SK-N-SH (cell line): ENCODE data around the gene PTGER1. TPM values are rescaled to one million over a fixed set of nuclear protein-coding genes. Genes with fewer than 3 reads are reported as not detected.

Source experiments
- CTCF ChIA-PET: fragments of 300-600, 350-600 bp; formaldehyde crosslinking; extraction: SDS; loops from one replicate; lab custom pipeline; 2021; lab: Yijun Ruan, JAX
- POLR2A ChIA-PET: fragments of 350-600 bp; sonication (Branson Sonifier 250); formaldehyde crosslinking; extraction: SDS; loops from one replicate; lab custom pipeline; 2020; ENCODE audit warnings: antibody characterized with exemption, inconsistent platforms; lab: Yijun Ruan, JAX
- DNase-seq: peaks from one replicate; pipeline ENCODE4 v3.0.0; 2012
- H2AFZ ChIP-seq: fragments of 200-600 bp; sonication (generic); 2 replicates; pipeline ENCODE4 v1.8.1; 2016; ENCODE audit warnings: antibody characterized with exemption, mild to moderate bottlenecking, low read depth
- H3F3A ChIP-seq: fragments of 200-600 bp; sonication (generic); replicated peaks from 2 replicates; pipeline ENCODE3; 2016; ENCODE audit warnings: antibody characterized with exemption, mild to moderate bottlenecking; ENCODE audit not compliant: insufficient read depth
- H3K27ac ChIP-seq, 2 experiments: fragments of 200-500 bp in 1 of 2; fragments of 200-600 bp in 1 of 2; sonication (Bioruptor generic) in 1 of 2; sonication (generic), shearing (Covaris generic) in 1 of 2; 2 replicates each; pipeline versions ENCODE4 v1.5.1 to v1.6.1; 2014 to 2016; ENCODE audit warnings: low read depth in 2 of 2, inconsistent platforms in 1 of 2, low read length in 1 of 2, mild to moderate bottlenecking in 1 of 2, mixed read lengths in 1 of 2
- H3K27me3 ChIP-seq: fragments of 200-600 bp; sonication (generic), shearing (Covaris generic); 2 replicates; pipeline ENCODE4 v1.6.1; 2016; ENCODE audit warnings: mixed run types; ENCODE audit not compliant: insufficient read depth
- H3K36me3 ChIP-seq, 2 experiments: fragments of 200-500 bp in 1 of 2; fragments of 200-600 bp in 1 of 2; sonication (Bioruptor generic) in 1 of 2; sonication (generic) in 1 of 2; replicated peaks in 1 of 2; 2 replicates each; pipeline versions ENCODE3 to v1.5.1; 2014 to 2016; ENCODE audit warnings: low read length in 1 of 2, mild to moderate bottlenecking in 1 of 2; ENCODE audit not compliant: insufficient read depth in 2 of 2, control insufficient read depth in 1 of 2
- H3K4me1 ChIP-seq, 2 experiments: fragments of 200-500 bp in 1 of 2; fragments of 200-600 bp in 1 of 2; sonication (Bioruptor generic) in 1 of 2; sonication (generic), shearing (Covaris generic) in 1 of 2; 2 replicates each; pipeline versions ENCODE4 v1.5.1 to v1.6.1; 2014 to 2016; ENCODE audit warnings: low read depth in 1 of 2, low read length in 1 of 2, mixed run types in 1 of 2; ENCODE audit not compliant: insufficient read depth in 2 of 2, control insufficient read depth in 1 of 2
- H3K4me2 ChIP-seq: fragments of 200-600 bp; sonication (generic), shearing (Covaris generic); 2 replicates; pipeline ENCODE4 v1.6.1; 2017; ENCODE audit warnings: mixed run types
- H3K4me3 ChIP-seq, 2 experiments: fragments of 200-500 bp in 1 of 2; fragments of 200-600 bp in 1 of 2; sonication (Bioruptor generic) in 1 of 2; sonication (generic), shearing (Covaris generic) in 1 of 2; 2 replicates each; pipeline versions ENCODE4 v1.5.1 to v1.8.1; 2014 to 2016; ENCODE audit warnings: low read depth in 2 of 2, inconsistent platforms in 1 of 2, low read length in 1 of 2, mild to moderate bottlenecking in 1 of 2, mixed read lengths in 1 of 2, moderate library complexity in 1 of 2
- H3K79me2 ChIP-seq: fragments of 200-600 bp; sonication (generic); 2 replicates; pipeline ENCODE4 v1.8.1; 2017; ENCODE audit warnings: mild to moderate bottlenecking; ENCODE audit not compliant: insufficient read depth
- H3K9ac ChIP-seq: fragments of 200-600 bp; sonication (generic); 2 replicates; pipeline ENCODE4 v1.6.1; 2017; ENCODE audit warnings: mixed run types
- H3K9me2 ChIP-seq: fragments of 200-600 bp; sonication (generic); 2 replicates; pipeline ENCODE4 v1.6.1; 2017; ENCODE audit warnings: mixed run types
- H3K9me3 ChIP-seq: fragments of 200-600 bp; sonication (generic); 2 replicates; pipeline ENCODE4 v1.6.1; 2017; ENCODE audit warnings: mixed run types, mild to moderate bottlenecking, moderate library complexity
- H4K20me1 ChIP-seq: fragments of 200-600 bp; sonication (generic); 2 replicates; pipeline ENCODE4 v1.6.1; 2017; ENCODE audit warnings: mild to moderate bottlenecking, mixed run types; ENCODE audit not compliant: insufficient read depth
- CHD2 ChIP-seq: fragments of 150-350 bp; IDR thresholded peaks from 2 replicates; pipeline ENCODE4 v1.6.1; 2018; ENCODE audit warnings: low read length; ENCODE audit not compliant: partially characterized antibody
- ELF1 ChIP-seq: IDR thresholded peaks from 2 replicates; pipeline ENCODE4 v1.4.0; 2012
- EZH2phosphoT487 ChIP-seq: fragments of 200-600 bp; sonication (generic); IDR thresholded peaks from 2 replicates; pipeline ENCODE4 v1.6.1; 2017; ENCODE audit warnings: low read depth, mixed run types, mild to moderate bottlenecking, antibody characterized with exemption, moderate library complexity, borderline replicate concordance
- GABPA ChIP-seq: IDR thresholded peaks from 2 replicates; pipeline ENCODE4 v1.4.0; 2012; ENCODE audit warnings: low read depth, mild to moderate bottlenecking
- JUND ChIP-seq: IDR thresholded peaks from 2 replicates; pipeline ENCODE4 v1.4.0; 2012
- MEF2A ChIP-seq: IDR thresholded peaks from 2 replicates; pipeline ENCODE4 v1.4.0; 2012; ENCODE audit warnings: low read depth, borderline replicate concordance
- RFX5 ChIP-seq: IDR thresholded peaks from 2 replicates; pipeline ENCODE4 v1.6.1; 2012; ENCODE audit warnings: mild to moderate bottlenecking, improper control_type of control experiment, low read length
- SIN3A ChIP-seq: IDR thresholded peaks from 2 replicates; pipeline ENCODE4 v1.6.1; 2012; ENCODE audit warnings: low read depth, mild to moderate bottlenecking, low read length, moderate library complexity, borderline replicate concordance
- SMC3 ChIP-seq: IDR thresholded peaks from 2 replicates; pipeline ENCODE4 v1.6.1; 2012; ENCODE audit warnings: low read depth, low read length, improper control_type of control experiment
- TAF1 ChIP-seq: IDR thresholded peaks from 2 replicates; pipeline ENCODE4 v1.6.1; 2012; ENCODE audit warnings: low read depth, mild to moderate bottlenecking, low read length, moderate library complexity, borderline replicate concordance
- TEAD4 ChIP-seq: IDR thresholded peaks from 2 replicates; pipeline ENCODE4 v1.4.0; 2012; ENCODE audit warnings: mild to moderate bottlenecking, borderline replicate concordance; ENCODE audit not compliant: insufficient read depth
- WGBS: methylation state at CpG from one replicate; pipeline ENCODE4 v1.1.6; 2017; ENCODE audit warnings: low lambda C conversion rate; 5-methylcytosine and 5-hydroxymethylcytosine counted together
- polyA plus RNA-seq, 3 experiments: library from polyadenylated mRNA; depleted of rRNA; stranded (reverse); fragments of >200 nt; gene quantifications; 2 replicates each; pipeline ENCODE4 v1.2.3, GENCODE V29; 2012
- TF ChIP-seq, protein P1 (sequence below): IDR thresholded peaks from 2 replicates; pipeline ENCODE4 v1.4.0; 2012; ENCODE audit warnings: low read depth, borderline replicate concordance
- TF ChIP-seq, protein P2 (sequence below): fragments of 150-350 bp; IDR thresholded peaks from 2 replicates; pipeline ENCODE4 v1.6.1; 2016; ENCODE audit warnings: mild to moderate bottlenecking, low read depth, low read length
- TF ChIP-seq, protein P3 (sequence below): fragments of 200-600 bp; sonication (generic); IDR thresholded peaks from 2 replicates; pipeline ENCODE4 v1.6.1; 2017; ENCODE audit warnings: antibody characterized with exemption, mild to moderate bottlenecking, moderate library complexity
- TF ChIP-seq, protein P4 (sequence below): IDR thresholded peaks from 2 replicates; pipeline ENCODE4 v1.4.0; 2012; ENCODE audit warnings: low read depth

PTGER1 gene
- polyA plus RNA-seq, 1 of the 3 experiments (the other 2 are of a cell fraction), result 6.0 TPM

DNA sequence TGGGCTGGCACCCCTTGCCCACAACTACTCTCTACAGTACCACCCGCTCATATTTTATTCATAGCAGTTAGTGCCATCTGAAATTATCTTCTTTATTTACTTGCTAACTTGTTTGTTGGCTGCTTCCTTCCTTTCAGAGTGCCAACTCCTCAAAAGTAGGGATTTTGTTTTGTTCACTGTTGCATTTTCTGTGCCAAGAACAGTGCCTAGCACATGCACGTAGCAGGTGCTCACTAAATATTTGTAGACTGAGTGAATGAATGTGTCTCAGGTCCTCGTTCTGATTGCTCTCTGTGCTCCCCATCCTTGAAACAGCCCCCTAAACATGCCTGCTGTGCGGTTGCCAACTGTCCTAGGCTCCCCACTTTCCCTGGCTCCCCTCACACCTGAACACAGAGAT lies 19.3 kb upstream of the PTGER1 start:
- POLR2A ChIA-PET, result no interaction called here
- peaks cover 4 to 25% of the 10 kb centered on the region in 2 experiments; a peak in 2 of 4 replicates for H3K4me1 ChIP-seq
- DNase-seq, result no peak
- H3K27me3 ChIP-seq, result no peaks in the 10 kb centered on the region
- no peaks in the 10 kb centered on the region for H3F3A ChIP-seq
- no peaks in the 10 kb centered on the region for H3K9me2 ChIP-seq
- CTCF ChIA-PET, result interaction anchor here (1.0 to 3.9 kb wide), 4 partner anchors 11 to 23 kb away, joined by 3 to 45 read pairs (median 4); no protein-coding TSS in a partner anchor
- no peak overlapping the region for H3K27ac ChIP-seq
- 97% methylated on average over 4 of the region's 4 CpGs for whole genome bisulfite sequencing
- no peak for TF ChIP-seq SIN3A
- TF ChIP-seq SMC3, result no peak
- TF ChIP-seq, protein P1, sequence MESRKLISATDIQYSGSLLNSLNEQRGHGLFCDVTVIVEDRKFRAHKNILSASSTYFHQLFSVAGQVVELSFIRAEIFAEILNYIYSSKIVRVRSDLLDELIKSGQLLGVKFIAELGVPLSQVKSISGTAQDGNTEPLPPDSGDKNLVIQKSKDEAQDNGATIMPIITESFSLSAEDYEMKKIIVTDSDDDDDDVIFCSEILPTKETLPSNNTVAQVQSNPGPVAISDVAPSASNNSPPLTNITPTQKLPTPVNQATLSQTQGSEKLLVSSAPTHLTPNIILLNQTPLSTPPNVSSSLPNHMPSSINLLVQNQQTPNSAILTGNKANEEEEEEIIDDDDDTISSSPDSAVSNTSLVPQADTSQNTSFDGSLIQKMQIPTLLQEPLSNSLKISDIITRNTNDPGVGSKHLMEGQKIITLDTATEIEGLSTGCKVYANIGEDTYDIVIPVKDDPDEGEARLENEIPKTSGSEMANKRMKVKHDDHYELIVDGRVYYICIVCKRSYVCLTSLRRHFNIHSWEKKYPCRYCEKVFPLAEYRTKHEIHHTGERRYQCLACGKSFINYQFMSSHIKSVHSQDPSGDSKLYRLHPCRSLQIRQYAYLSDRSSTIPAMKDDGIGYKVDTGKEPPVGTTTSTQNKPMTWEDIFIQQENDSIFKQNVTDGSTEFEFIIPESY, result no peak
- no peak for TF ChIP-seq TAF1
- TF ChIP-seq, protein P2, sequence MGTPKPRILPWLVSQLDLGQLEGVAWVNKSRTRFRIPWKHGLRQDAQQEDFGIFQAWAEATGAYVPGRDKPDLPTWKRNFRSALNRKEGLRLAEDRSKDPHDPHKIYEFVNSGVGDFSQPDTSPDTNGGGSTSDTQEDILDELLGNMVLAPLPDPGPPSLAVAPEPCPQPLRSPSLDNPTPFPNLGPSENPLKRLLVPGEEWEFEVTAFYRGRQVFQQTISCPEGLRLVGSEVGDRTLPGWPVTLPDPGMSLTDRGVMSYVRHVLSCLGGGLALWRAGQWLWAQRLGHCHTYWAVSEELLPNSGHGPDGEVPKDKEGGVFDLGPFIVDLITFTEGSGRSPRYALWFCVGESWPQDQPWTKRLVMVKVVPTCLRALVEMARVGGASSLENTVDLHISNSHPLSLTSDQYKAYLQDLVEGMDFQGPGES, result no peak
- TF ChIP-seq GABPA, result no peak
- TF ChIP-seq RFX5, result no peak
- TF ChIP-seq, protein P3, sequence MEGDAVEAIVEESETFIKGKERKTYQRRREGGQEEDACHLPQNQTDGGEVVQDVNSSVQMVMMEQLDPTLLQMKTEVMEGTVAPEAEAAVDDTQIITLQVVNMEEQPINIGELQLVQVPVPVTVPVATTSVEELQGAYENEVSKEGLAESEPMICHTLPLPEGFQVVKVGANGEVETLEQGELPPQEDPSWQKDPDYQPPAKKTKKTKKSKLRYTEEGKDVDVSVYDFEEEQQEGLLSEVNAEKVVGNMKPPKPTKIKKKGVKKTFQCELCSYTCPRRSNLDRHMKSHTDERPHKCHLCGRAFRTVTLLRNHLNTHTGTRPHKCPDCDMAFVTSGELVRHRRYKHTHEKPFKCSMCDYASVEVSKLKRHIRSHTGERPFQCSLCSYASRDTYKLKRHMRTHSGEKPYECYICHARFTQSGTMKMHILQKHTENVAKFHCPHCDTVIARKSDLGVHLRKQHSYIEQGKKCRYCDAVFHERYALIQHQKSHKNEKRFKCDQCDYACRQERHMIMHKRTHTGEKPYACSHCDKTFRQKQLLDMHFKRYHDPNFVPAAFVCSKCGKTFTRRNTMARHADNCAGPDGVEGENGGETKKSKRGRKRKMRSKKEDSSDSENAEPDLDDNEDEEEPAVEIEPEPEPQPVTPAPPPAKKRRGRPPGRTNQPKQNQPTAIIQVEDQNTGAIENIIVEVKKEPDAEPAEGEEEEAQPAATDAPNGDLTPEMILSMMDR, result no peak
- TF ChIP-seq JUND, result no peak
- no peak for TF ChIP-seq TEAD4
- TF ChIP-seq CHD2, result no peak
- TF ChIP-seq MEF2A, result no peak
- TF ChIP-seq, protein P4, sequence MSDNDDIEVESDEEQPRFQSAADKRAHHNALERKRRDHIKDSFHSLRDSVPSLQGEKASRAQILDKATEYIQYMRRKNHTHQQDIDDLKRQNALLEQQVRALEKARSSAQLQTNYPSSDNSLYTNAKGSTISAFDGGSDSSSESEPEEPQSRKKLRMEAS, result no peak
- TF ChIP-seq ELF1, result no peak
- TF ChIP-seq EZH2phosphoT487, result no peak
- TF ChIP-seq, all 33 proteins: peak for 0
- no peak overlapping the region for H2AFZ ChIP-seq
- H3K4me3 ChIP-seq, result peak overlapping the region; percentile 65 to 93
- peak overlapping the region; percentile 94 for H3K4me2 ChIP-seq
- peaks cover 48% of the 10 kb centered on the region for H3K79me2 ChIP-seq
- peaks cover 20% of the 10 kb centered on the region for H4K20me1 ChIP-seq
- H3K36me3 ChIP-seq, result peaks cover 3 to 4% of the 10 kb centered on the region in 2 experiments
- H3K9ac ChIP-seq, result peak overlapping the region; percentile 74; the same call in 1 of the 2 replicates
- no peaks in the 10 kb centered on the region for H3K9me3 ChIP-seq
